ENCODE data around the gene SUCLG1. TPM values are rescaled to one million over a fixed set of nuclear protein-coding genes. Genes with fewer than 3 reads are reported as not detected.

Gene SUCLG1
- total and polyA plus RNA-seq, 4 donors = 60.5 to 149 (median 120) TPM

DNA sequence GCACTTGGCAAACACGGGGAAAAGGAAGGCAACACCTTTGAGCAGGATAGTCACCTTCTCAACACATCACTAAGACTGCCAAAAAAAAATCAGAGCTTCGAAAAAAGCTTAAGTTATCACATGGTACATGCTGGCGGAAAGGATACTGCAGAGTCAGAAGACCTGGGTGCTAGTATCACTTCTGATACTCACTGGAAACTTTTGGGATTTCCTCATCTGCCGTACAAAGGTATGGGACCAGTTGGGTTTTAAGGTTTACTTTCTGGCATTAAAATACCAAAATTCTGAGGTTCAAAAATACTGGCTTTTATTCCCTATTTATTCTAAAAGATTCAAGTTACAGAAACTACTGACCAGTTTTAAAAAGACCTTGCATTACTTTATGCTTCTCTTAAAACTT is 2.9 kb downstream of the SUCLG1 start:
- no peaks in the 10 kb centered on the region for H3K27me3 ChIP-seq (ENCODE audit: control insufficient read depth in 4 of 4, insufficient read depth in 4 of 4, low read length in 3 of 4)
- WGBS = 66% methylated on average over 4 of the region's 4 CpGs
- peaks cover 5 to 48% (median 30%) of the 10 kb centered on the region in 4 donors for H3K4me1 ChIP-seq (ENCODE audit: control insufficient read depth in 4 of 4, insufficient read depth in 4 of 4, low read length in 3 of 4)
- H3K36me3 ChIP-seq (ENCODE audit: control insufficient read depth in 4 of 4, insufficient read depth in 3 of 4, low read depth in 1 of 4, low read length in 3 of 4) = peaks cover 0 to 2% (median 0%) of the 10 kb centered on the region in 4 donors
- TF ChIP-seq NR2F2 (IDR thresholded peaks at IDR 0.05) = no peak
- TF ChIP-seq, protein P1, sequence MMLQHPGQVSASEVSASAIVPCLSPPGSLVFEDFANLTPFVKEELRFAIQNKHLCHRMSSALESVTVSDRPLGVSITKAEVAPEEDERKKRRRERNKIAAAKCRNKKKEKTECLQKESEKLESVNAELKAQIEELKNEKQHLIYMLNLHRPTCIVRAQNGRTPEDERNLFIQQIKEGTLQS (IDR thresholded peaks at IDR 0.05) = no peak
- no peak for TF ChIP-seq TAF1 (conservative IDR thresholded peaks at IDR 0.05)
- no peak for TF ChIP-seq EGR1 (IDR thresholded peaks at IDR 0.05; ENCODE audit: low read depth in 2 of 2)
- no peak for TF ChIP-seq SP1 (IDR thresholded peaks at IDR 0.05)
- TF ChIP-seq, protein P2, sequence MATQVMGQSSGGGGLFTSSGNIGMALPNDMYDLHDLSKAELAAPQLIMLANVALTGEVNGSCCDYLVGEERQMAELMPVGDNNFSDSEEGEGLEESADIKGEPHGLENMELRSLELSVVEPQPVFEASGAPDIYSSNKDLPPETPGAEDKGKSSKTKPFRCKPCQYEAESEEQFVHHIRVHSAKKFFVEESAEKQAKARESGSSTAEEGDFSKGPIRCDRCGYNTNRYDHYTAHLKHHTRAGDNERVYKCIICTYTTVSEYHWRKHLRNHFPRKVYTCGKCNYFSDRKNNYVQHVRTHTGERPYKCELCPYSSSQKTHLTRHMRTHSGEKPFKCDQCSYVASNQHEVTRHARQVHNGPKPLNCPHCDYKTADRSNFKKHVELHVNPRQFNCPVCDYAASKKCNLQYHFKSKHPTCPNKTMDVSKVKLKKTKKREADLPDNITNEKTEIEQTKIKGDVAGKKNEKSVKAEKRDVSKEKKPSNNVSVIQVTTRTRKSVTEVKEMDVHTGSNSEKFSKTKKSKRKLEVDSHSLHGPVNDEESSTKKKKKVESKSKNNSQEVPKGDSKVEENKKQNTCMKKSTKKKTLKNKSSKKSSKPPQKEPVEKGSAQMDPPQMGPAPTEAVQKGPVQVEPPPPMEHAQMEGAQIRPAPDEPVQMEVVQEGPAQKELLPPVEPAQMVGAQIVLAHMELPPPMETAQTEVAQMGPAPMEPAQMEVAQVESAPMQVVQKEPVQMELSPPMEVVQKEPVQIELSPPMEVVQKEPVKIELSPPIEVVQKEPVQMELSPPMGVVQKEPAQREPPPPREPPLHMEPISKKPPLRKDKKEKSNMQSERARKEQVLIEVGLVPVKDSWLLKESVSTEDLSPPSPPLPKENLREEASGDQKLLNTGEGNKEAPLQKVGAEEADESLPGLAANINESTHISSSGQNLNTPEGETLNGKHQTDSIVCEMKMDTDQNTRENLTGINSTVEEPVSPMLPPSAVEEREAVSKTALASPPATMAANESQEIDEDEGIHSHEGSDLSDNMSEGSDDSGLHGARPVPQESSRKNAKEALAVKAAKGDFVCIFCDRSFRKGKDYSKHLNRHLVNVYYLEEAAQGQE (IDR thresholded peaks at IDR 0.05) = no peak
- TF ChIP-seq GABPA (IDR thresholded peaks at IDR 0.05 in 1 of 2, conservative IDR thresholded peaks at IDR 0.05 in 1 of 2) = no peak
- TF ChIP-seq, protein P3, sequence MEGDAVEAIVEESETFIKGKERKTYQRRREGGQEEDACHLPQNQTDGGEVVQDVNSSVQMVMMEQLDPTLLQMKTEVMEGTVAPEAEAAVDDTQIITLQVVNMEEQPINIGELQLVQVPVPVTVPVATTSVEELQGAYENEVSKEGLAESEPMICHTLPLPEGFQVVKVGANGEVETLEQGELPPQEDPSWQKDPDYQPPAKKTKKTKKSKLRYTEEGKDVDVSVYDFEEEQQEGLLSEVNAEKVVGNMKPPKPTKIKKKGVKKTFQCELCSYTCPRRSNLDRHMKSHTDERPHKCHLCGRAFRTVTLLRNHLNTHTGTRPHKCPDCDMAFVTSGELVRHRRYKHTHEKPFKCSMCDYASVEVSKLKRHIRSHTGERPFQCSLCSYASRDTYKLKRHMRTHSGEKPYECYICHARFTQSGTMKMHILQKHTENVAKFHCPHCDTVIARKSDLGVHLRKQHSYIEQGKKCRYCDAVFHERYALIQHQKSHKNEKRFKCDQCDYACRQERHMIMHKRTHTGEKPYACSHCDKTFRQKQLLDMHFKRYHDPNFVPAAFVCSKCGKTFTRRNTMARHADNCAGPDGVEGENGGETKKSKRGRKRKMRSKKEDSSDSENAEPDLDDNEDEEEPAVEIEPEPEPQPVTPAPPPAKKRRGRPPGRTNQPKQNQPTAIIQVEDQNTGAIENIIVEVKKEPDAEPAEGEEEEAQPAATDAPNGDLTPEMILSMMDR (IDR thresholded peaks at IDR 0.05; ENCODE audit: low read depth, low read length, missing input control) = no peak
- no peak overlapping the region for H3K9ac ChIP-seq (ENCODE audit: low read depth in 1 of 2, low read length in 2 of 2)
- DNase-seq (ENCODE audit: low spot score) = no peak
- no peak overlapping the region for H3K4me3 ChIP-seq (ENCODE audit: low read depth in 1 of 3, low read length in 3 of 3)
- no peaks in the 10 kb centered on the region for H3K9me3 ChIP-seq (ENCODE audit: control insufficient read depth in 4 of 4, low read length in 3 of 4)
- H3K27ac ChIP-seq (ENCODE audit: low read depth in 1 of 2, low read length in 2 of 2) = no peak overlapping the region

DNA sequence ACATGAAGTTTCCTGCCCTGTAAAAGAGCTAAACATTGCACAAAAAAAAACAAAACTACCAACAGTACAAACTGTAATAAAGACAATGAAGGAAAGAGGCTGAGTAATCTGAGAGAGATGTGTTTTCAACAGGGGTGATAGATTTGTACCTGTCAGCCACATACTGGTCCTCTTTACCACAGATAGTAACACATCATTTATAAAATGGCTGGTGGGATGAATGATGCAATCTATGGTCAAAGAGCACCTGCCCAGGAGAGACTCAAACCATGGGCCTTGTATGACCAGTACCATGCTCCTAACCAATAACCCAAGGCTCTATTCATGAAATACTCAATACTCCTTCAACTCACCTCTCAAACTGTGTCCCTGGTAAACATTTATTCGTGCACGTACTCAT is 4.5 kb downstream of the SUCLG1 start:
- H3K4me1 ChIP-seq (ENCODE audit: control insufficient read depth in 4 of 4, insufficient read depth in 4 of 4, low read length in 3 of 4) = peaks cover 6 to 43% (median 28%) of the 10 kb centered on the region in 4 donors
- H3K27me3 ChIP-seq (ENCODE audit: control insufficient read depth in 4 of 4, insufficient read depth in 4 of 4, low read length in 3 of 4) = no peaks in the 10 kb centered on the region
- no peaks in the 10 kb centered on the region for H3K9me3 ChIP-seq (ENCODE audit: control insufficient read depth in 4 of 4, low read length in 3 of 4)
- no peak overlapping the region for H3K27ac ChIP-seq (ENCODE audit: low read depth in 1 of 2, low read length in 2 of 2)
- 96% methylated on average over 2 of the region's 2 CpGs for WGBS
- no peak overlapping the region for H3K4me3 ChIP-seq (ENCODE audit: low read depth in 1 of 3, low read length in 3 of 3)
- H3K9ac ChIP-seq (ENCODE audit: low read depth in 1 of 2, low read length in 2 of 2) = no peak overlapping the region
- no peak for DNase-seq (ENCODE audit: low spot score)
- peaks cover 0 to 2% (median 0%) of the 10 kb centered on the region in 4 donors for H3K36me3 ChIP-seq (ENCODE audit: control insufficient read depth in 4 of 4, insufficient read depth in 3 of 4, low read depth in 1 of 4, low read length in 3 of 4)
- TF ChIP-seq, protein P3 (IDR thresholded peaks at IDR 0.05; ENCODE audit: low read depth, low read length, missing input control) = no peak
- TF ChIP-seq, protein P4, sequence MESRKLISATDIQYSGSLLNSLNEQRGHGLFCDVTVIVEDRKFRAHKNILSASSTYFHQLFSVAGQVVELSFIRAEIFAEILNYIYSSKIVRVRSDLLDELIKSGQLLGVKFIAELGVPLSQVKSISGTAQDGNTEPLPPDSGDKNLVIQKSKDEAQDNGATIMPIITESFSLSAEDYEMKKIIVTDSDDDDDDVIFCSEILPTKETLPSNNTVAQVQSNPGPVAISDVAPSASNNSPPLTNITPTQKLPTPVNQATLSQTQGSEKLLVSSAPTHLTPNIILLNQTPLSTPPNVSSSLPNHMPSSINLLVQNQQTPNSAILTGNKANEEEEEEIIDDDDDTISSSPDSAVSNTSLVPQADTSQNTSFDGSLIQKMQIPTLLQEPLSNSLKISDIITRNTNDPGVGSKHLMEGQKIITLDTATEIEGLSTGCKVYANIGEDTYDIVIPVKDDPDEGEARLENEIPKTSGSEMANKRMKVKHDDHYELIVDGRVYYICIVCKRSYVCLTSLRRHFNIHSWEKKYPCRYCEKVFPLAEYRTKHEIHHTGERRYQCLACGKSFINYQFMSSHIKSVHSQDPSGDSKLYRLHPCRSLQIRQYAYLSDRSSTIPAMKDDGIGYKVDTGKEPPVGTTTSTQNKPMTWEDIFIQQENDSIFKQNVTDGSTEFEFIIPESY (IDR thresholded peaks at IDR 0.05) = no peak
- TF ChIP-seq, protein P5, sequence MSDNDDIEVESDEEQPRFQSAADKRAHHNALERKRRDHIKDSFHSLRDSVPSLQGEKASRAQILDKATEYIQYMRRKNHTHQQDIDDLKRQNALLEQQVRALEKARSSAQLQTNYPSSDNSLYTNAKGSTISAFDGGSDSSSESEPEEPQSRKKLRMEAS (IDR thresholded peaks at IDR 0.05) = no peak
- TF ChIP-seq, protein P1 (IDR thresholded peaks at IDR 0.05) = no peak
- TF ChIP-seq HNF4G (IDR thresholded peaks at IDR 0.05) = no peak
- no peak for TF ChIP-seq FOXA1 (IDR thresholded peaks at IDR 0.05)
- TF ChIP-seq, protein P2 (IDR thresholded peaks at IDR 0.05) = no peak
- no peak for TF ChIP-seq RXRA (IDR thresholded peaks at IDR 0.05)
- TF ChIP-seq EGR1 (IDR thresholded peaks at IDR 0.05; ENCODE audit: low read depth in 2 of 2) = no peak
- no peak for TF ChIP-seq NR2F2 (IDR thresholded peaks at IDR 0.05)
- no peak for TF ChIP-seq FOXA2 (IDR thresholded peaks at IDR 0.05)
- no peak for TF ChIP-seq YY1 (IDR thresholded peaks at IDR 0.05)
- TF ChIP-seq HNF4A (conservative IDR thresholded peaks at IDR 0.05) = no peak
- no peak for TF ChIP-seq JUND (IDR thresholded peaks at IDR 0.05)
- no peak for TF ChIP-seq TAF1 (conservative IDR thresholded peaks at IDR 0.05)
